Uterus (tissue), 2 donors: ENCODE results near the gene OBP2A.

ENCODE experiments used
- CTCF ChIP-seq, 4 experiments: fragments of 200-600 bp in 2 of 4; fragments of 450-650 bp in 2 of 4; sonication (generic) in 2 of 4; IDR thresholded peaks; one replicate each; pipeline ENCODE4 v1.5.1; 2016 to 2019; ENCODE audit warnings: antibody characterized with exemption in 4 of 4, mild to moderate bottlenecking in 2 of 4, moderate library complexity in 1 of 4
- POLR2A ChIP-seq, 2 donors: fragments of 450-650 bp; IDR thresholded peaks; one replicate each; pipeline ENCODE4 v1.6.1; 2016; ENCODE audit warnings: antibody characterized with exemption in 2 of 2, mild to moderate bottlenecking in 1 of 2, moderate library complexity in 1 of 2

- TF ChIP-seq CTCF (IDR thresholded peaks at IDR 0.05) (no peak), POLR2A (IDR thresholded peaks at IDR 0.05) (no peak)
Measured at GRCh38 chr9:135582966-135583687, 37.2 kb downstream of the OBP2A start.
